Mesenchymal stem cell (in vitro differentiated cells and primary cell): ENCODE data around the gene CAMTA1.

Experiments used
- DNase-seq: peaks from one replicate; pipeline ENCODE4 v3.0.0-alpha.2; 2013
- H2AFZ ChIP-seq: one replicate; pipeline ENCODE4 v1.6.1; 2013; ENCODE audit warnings: low read depth, mild to moderate bottlenecking, control low read depth, inconsistent platforms, low read length, moderate library complexity
- H2AK5ac ChIP-seq: 2 replicates; pipeline ENCODE4 v1.6.1; 2013; ENCODE audit warnings: low read length, moderate library complexity, mild to moderate bottlenecking, inconsistent platforms; ENCODE audit not compliant: severe bottlenecking
- H2BK120ac ChIP-seq: one replicate; pipeline ENCODE4 v1.6.1; 2013; ENCODE audit warnings: low read depth, mild to moderate bottlenecking, inconsistent platforms, low read length, moderate library complexity
- H2BK12ac ChIP-seq, 2 experiments: one replicate each; pipeline ENCODE4 v1.6.1; 2013; ENCODE audit warnings: inconsistent platforms in 2 of 2, low read length in 2 of 2, mild to moderate bottlenecking in 2 of 2, moderate library complexity in 2 of 2, control low read depth in 1 of 2
- H2BK15ac ChIP-seq: one replicate; pipeline ENCODE4 v1.6.1; 2013; ENCODE audit warnings: mild to moderate bottlenecking, low read depth, inconsistent platforms; ENCODE audit not compliant: poor library complexity, severe bottlenecking
- H2BK5ac ChIP-seq: 2 replicates; pipeline ENCODE4 v1.6.1; 2013; ENCODE audit warnings: low read depth, mild to moderate bottlenecking, low read length, control low read depth, inconsistent platforms; ENCODE audit not compliant: poor library complexity, severe bottlenecking
- H3K14ac ChIP-seq, 2 experiments: one replicate each; pipeline ENCODE4 v1.6.1; 2013; ENCODE audit warnings: inconsistent platforms in 2 of 2, low read length in 2 of 2, control low read depth in 1 of 2, mild to moderate bottlenecking in 1 of 2, moderate library complexity in 1 of 2
- H3K18ac ChIP-seq, 2 experiments: one replicate each; pipeline ENCODE4 v1.6.1; 2013; ENCODE audit warnings: inconsistent platforms in 2 of 2, low read length in 2 of 2, control low read depth in 1 of 2, low read depth in 1 of 2, mild to moderate bottlenecking in 1 of 2
- H3K23ac ChIP-seq, 2 experiments: one replicate each; pipeline ENCODE4 v1.6.1; 2013; ENCODE audit warnings: inconsistent platforms in 2 of 2, low read length in 2 of 2, mild to moderate bottlenecking in 2 of 2, moderate library complexity in 2 of 2, control low read depth in 1 of 2
- H3K27ac ChIP-seq: 2 replicates; pipeline ENCODE4 v1.5.1; 2013; ENCODE audit warnings: mild to moderate bottlenecking, moderate library complexity, low read length, control low read depth, inconsistent platforms; ENCODE audit not compliant: poor library complexity, severe bottlenecking
- H3K27me3 ChIP-seq, 2 experiments: 2 replicates each; pipeline versions ENCODE4 v1.6.1 to v1.7.0; 2013; ENCODE audit warnings: low read length in 2 of 2, mild to moderate bottlenecking in 2 of 2, moderate library complexity in 2 of 2, control low read depth in 1 of 2, inconsistent platforms in 1 of 2; ENCODE audit not compliant: control insufficient read depth in 1 of 2, insufficient read depth in 1 of 2
- H3K36me3 ChIP-seq, 2 experiments: 2 replicates each; pipeline versions ENCODE4 v1.6.1 to v1.7.0; 2013; ENCODE audit warnings: low read length in 2 of 2, control low read depth in 1 of 2, inconsistent platforms in 1 of 2, low read depth in 1 of 2, mild to moderate bottlenecking in 1 of 2; ENCODE audit not compliant: insufficient read depth in 2 of 2, control insufficient read depth in 1 of 2
- H3K4ac ChIP-seq, 2 experiments: one replicate each; pipeline ENCODE4 v1.6.1; 2013; ENCODE audit warnings: inconsistent platforms in 2 of 2, low read length in 2 of 2, mild to moderate bottlenecking in 2 of 2, moderate library complexity in 2 of 2, control low read depth in 1 of 2, low read depth in 1 of 2
- H3K4me1 ChIP-seq: 2 replicates; pipeline ENCODE4 v1.6.1; 2013; ENCODE audit warnings: low read depth, low read length, control low read depth; ENCODE audit not compliant: control insufficient read depth, insufficient read depth
- H3K4me2 ChIP-seq: 2 replicates; pipeline ENCODE4 v1.6.1; 2013; ENCODE audit warnings: low read length, mild to moderate bottlenecking, inconsistent platforms; ENCODE audit not compliant: poor library complexity, severe bottlenecking
- H3K4me3 ChIP-seq, 2 experiments: 2 replicates each; pipeline versions ENCODE4 v1.5.1 to v1.7.0; 2013; ENCODE audit warnings: low read length in 2 of 2, mild to moderate bottlenecking in 2 of 2, control low read depth in 1 of 2, low read depth in 1 of 2; ENCODE audit not compliant: insufficient read depth in 1 of 2
- H3K79me1 ChIP-seq: replicated peaks from 2 replicates; pipeline ENCODE4 v1.6.1; 2013; ENCODE audit warnings: mild to moderate bottlenecking, control low read depth, low read length, inconsistent platforms; ENCODE audit not compliant: poor library complexity, severe bottlenecking
- H3K9ac ChIP-seq: 2 replicates; pipeline ENCODE4 v1.7.0; 2013; ENCODE audit warnings: mild to moderate bottlenecking, low read length, moderate library complexity
- H3K9me3 ChIP-seq: 2 replicates; pipeline ENCODE4 v1.7.0; 2013; ENCODE audit warnings: mild to moderate bottlenecking, low read length; ENCODE audit not compliant: control insufficient read depth
- H4K8ac ChIP-seq: one replicate; pipeline ENCODE4 v1.6.1; 2013; ENCODE audit warnings: inconsistent platforms, mild to moderate bottlenecking, low read length, moderate library complexity
- H4K91ac ChIP-seq: one replicate; pipeline ENCODE4 v1.6.1; 2013; ENCODE audit warnings: mild to moderate bottlenecking, low read length, inconsistent platforms
- WGBS: methylation state at CpG from one replicate; pipeline ENCODE4 v1.1.7; 2013; ENCODE audit warnings: mixed read lengths; 5-methylcytosine and 5-hydroxymethylcytosine counted together

CAMTA1 gene

GRCh38 chr1:7004181-7004580, 218.9 kb downstream of the CAMTA1 start:
- H3K23ac ChIP-seq: no peak overlapping the region
- no peak overlapping the region for H2BK5ac ChIP-seq
- peaks cover 25 to 52% of the 10 kb centered on the region in 2 experiments for H3K27me3 ChIP-seq
- H3K14ac ChIP-seq: no peak overlapping the region
- no peak overlapping the region for H3K18ac ChIP-seq
- H4K8ac ChIP-seq: no peak overlapping the region
- no peak overlapping the region for H2AFZ ChIP-seq
- no peak overlapping the region for H3K4ac ChIP-seq
- H3K4me2 ChIP-seq: no peak overlapping the region
- H2BK120ac ChIP-seq: no peak overlapping the region
- no peak overlapping the region for H2AK5ac ChIP-seq
- no peak overlapping the region for H3K9ac ChIP-seq
- H2BK12ac ChIP-seq: no peak overlapping the region
- H3K4me1 ChIP-seq: no peaks in the 10 kb centered on the region
- no peaks in the 10 kb centered on the region for H3K79me1 ChIP-seq
- no peak overlapping the region for H3K4me3 ChIP-seq
- no peaks in the 10 kb centered on the region for H3K36me3 ChIP-seq
- WGBS: no CpG with 5 or more reads among the region's 1 CpG
- no peak for DNase-seq
- H4K91ac ChIP-seq: no peak overlapping the region
- no peak overlapping the region for H2BK15ac ChIP-seq
- H3K9me3 ChIP-seq: no peaks in the 10 kb centered on the region
- no peak overlapping the region for H3K27ac ChIP-seq

GRCh38 chr1:7005762-7006161, 220.5 kb downstream of the CAMTA1 start:
- Histone ChIP-seq H3K27me3 (peaks cover 33 to 56% of the 10 kb centered on the region in 2 experiments), H3K18ac (no peak overlapping the region), H2AK5ac (no peak overlapping the region), H2BK15ac (no peak overlapping the region), H3K14ac (no peak overlapping the region), H3K4me3 (no peak overlapping the region), H3K27ac (no peak overlapping the region), H3K4me1 (no peaks in the 10 kb centered on the region), H3K9ac (no peak overlapping the region), H3K36me3 (no peaks in the 10 kb centered on the region), H2BK120ac (no peak overlapping the region), H4K8ac (no peak overlapping the region), H3K9me3 (no peaks in the 10 kb centered on the region), H2BK5ac (no peak overlapping the region), H3K23ac (no peak overlapping the region), H3K4me2 (no peak overlapping the region), H3K4ac (no peak overlapping the region), H2BK12ac (no peak overlapping the region), H4K91ac (no peak overlapping the region), H3K79me1 (no peaks in the 10 kb centered on the region), H2AFZ (no peak overlapping the region)
- WGBS: 84% methylated on average over 3 of the region's 4 CpGs
- no peak for DNase-seq

- no peaks in the 10 kb centered on the region for H3K79me1 ChIP-seq
- no peak overlapping the region for H3K4me3 ChIP-seq
- no peak overlapping the region for H3K9ac ChIP-seq
- H3K14ac ChIP-seq: no peak overlapping the region
- no peak overlapping the region for H2BK12ac ChIP-seq
- no peak overlapping the region for H3K4me2 ChIP-seq
- no peak overlapping the region for H3K18ac ChIP-seq
- H3K23ac ChIP-seq: no peak overlapping the region
- DNase-seq: no peak
- H3K36me3 ChIP-seq: no peaks in the 10 kb centered on the region
- no peak overlapping the region for H4K8ac ChIP-seq
- peaks cover 30 to 54% of the 10 kb centered on the region in 2 experiments for H3K27me3 ChIP-seq
- H3K4me1 ChIP-seq: no peaks in the 10 kb centered on the region
- H2AFZ ChIP-seq: no peak overlapping the region
- no peak overlapping the region for H2BK15ac ChIP-seq
- H3K4ac ChIP-seq: no peak overlapping the region
- no peaks in the 10 kb centered on the region for H3K9me3 ChIP-seq
- H4K91ac ChIP-seq: no peak overlapping the region
- no peak overlapping the region for H2BK120ac ChIP-seq
- H3K27ac ChIP-seq: no peak overlapping the region
- no peak overlapping the region for H2BK5ac ChIP-seq
- WGBS: 87% methylated on average over 24 of the region's 26 CpGs
- no peak overlapping the region for H2AK5ac ChIP-seq
Measured at GRCh38 chr1:7006996-7007871, 222.0 kb downstream of the CAMTA1 start.

GRCh38 chr1:7007902-7008301, 222.6 kb downstream of the CAMTA1 start:
- H3K9ac ChIP-seq: no peak overlapping the region
- no peak overlapping the region for H2BK5ac ChIP-seq
- H3K4me3 ChIP-seq: no peak overlapping the region
- no peak overlapping the region for H4K91ac ChIP-seq
- no peaks in the 10 kb centered on the region for H3K9me3 ChIP-seq
- H3K23ac ChIP-seq: no peak overlapping the region
- WGBS: 82% methylated on average over 10 of the region's 10 CpGs
- no peaks in the 10 kb centered on the region for H3K36me3 ChIP-seq
- H3K14ac ChIP-seq: no peak overlapping the region
- H2AFZ ChIP-seq: no peak overlapping the region
- H3K4me2 ChIP-seq: no peak overlapping the region
- H3K4ac ChIP-seq: no peak overlapping the region
- H3K79me1 ChIP-seq: no peaks in the 10 kb centered on the region
- H3K27ac ChIP-seq: no peak overlapping the region
- DNase-seq: no peak
- no peaks in the 10 kb centered on the region for H3K4me1 ChIP-seq
- no peak overlapping the region for H2BK120ac ChIP-seq
- no peak overlapping the region for H4K8ac ChIP-seq
- no peak overlapping the region for H2AK5ac ChIP-seq
- no peak overlapping the region for H2BK12ac ChIP-seq
- H3K27me3 ChIP-seq: peaks cover 30 to 53% of the 10 kb centered on the region in 2 experiments
- no peak overlapping the region for H2BK15ac ChIP-seq
- H3K18ac ChIP-seq: no peak overlapping the region
